HepG2 (cell line): ENCODE results near the gene CAPZB. TPM values are rescaled to one million over a fixed set of nuclear protein-coding genes. Genes with fewer than 3 reads are reported as not detected.

Experiments used
- ARID3A ChIP-seq: IDR thresholded peaks from 2 replicates; pipeline ENCODE4 v1.6.1; 2012; ENCODE audit warnings: low read depth, low read length, improper control_type of control experiment
- CCAR2 ChIP-seq: fragments of 200-400 bp; formaldehyde crosslinking; optimal IDR thresholded peaks from 2 replicates; pipeline ENCODE3; 2018; ENCODE audit warnings: low read depth, mild to moderate bottlenecking, low read length, moderate library complexity
- CEBPZ ChIP-seq: IDR thresholded peaks from 2 replicates; pipeline ENCODE4 v1.6.1; 2012; ENCODE audit warnings: low read length, improper control_type of control experiment
- DNMT3B ChIP-seq: conservative IDR thresholded peaks from 2 replicates; pipeline ENCODE4 v1.6.1; 2016; ENCODE audit warnings: missing biosample characterization, control low read depth
- KDM4B ChIP-seq: sonication (generic); formaldehyde crosslinking; IDR thresholded peaks from 2 replicates; pipeline ENCODE4 v1.4.0; 2020; ENCODE audit warnings: missing genetic modification reagents
- KDM6A ChIP-seq: IDR thresholded peaks from 2 replicates; pipeline ENCODE4 v1.6.1; 2016; ENCODE audit warnings: low read depth
- MAF1 ChIP-seq: sonication (generic); formaldehyde crosslinking; IDR thresholded peaks from 2 replicates; pipeline ENCODE4 v1.5.0; 2020; ENCODE audit warnings: missing genetic modification reagents, borderline replicate concordance
- MED1 ChIP-seq: sonication (generic); formaldehyde crosslinking; IDR thresholded peaks from 2 replicates; pipeline ENCODE4 v1.4.0; 2020; ENCODE audit warnings: missing genetic modification reagents
- POLR2A ChIP-seq, 2 experiments: IDR thresholded peaks; 2 replicates each; pipeline ENCODE4 v1.6.1; 2011; ENCODE audit warnings: low read depth in 2 of 2, low read length in 2 of 2, mild to moderate bottlenecking in 1 of 2, moderate library complexity in 1 of 2; ENCODE audit not compliant: insufficient read depth in 1 of 2
- PRDM15 ChIP-seq: sonication (generic); formaldehyde crosslinking; IDR thresholded peaks from 2 replicates; pipeline ENCODE4 v1.4.0; 2020; ENCODE audit warnings: missing genetic modification reagents
- RBAK ChIP-seq: sonication (generic); formaldehyde crosslinking; IDR thresholded peaks from 2 replicates; pipeline ENCODE4 v1.5.1; 2020; ENCODE audit warnings: mild to moderate bottlenecking, missing genetic modification reagents
- RORA ChIP-seq: sonication (generic); formaldehyde crosslinking; IDR thresholded peaks from 2 replicates; pipeline ENCODE4 v1.5.0; 2020; ENCODE audit warnings: mild to moderate bottlenecking, missing genetic modification reagents, moderate library complexity
- SIX1 ChIP-seq: sonication (generic); formaldehyde crosslinking; IDR thresholded peaks from 2 replicates; pipeline ENCODE4 v1.4.0; 2020; ENCODE audit warnings: missing genetic modification reagents, borderline replicate concordance
- TBX2 ChIP-seq: sonication (generic); formaldehyde crosslinking; IDR thresholded peaks from 2 replicates; pipeline ENCODE4 v1.5.0; 2020; ENCODE audit warnings: missing genetic modification reagents, mild to moderate bottlenecking, borderline replicate concordance
- TMF1 ChIP-seq: sonication (generic); formaldehyde crosslinking; IDR thresholded peaks from 2 replicates; pipeline ENCODE4 v1.8.1; 2022; ENCODE audit warnings: low read depth, missing genetic modification reagents
- TSC22D2 ChIP-seq: sonication (generic); formaldehyde crosslinking; IDR thresholded peaks from 2 replicates; pipeline ENCODE4 v1.5.1; 2020; ENCODE audit warnings: missing genetic modification reagents, mild to moderate bottlenecking, borderline replicate concordance
- ZNF101 ChIP-seq: sonication (generic); formaldehyde crosslinking; IDR thresholded peaks from 2 replicates; pipeline ENCODE4 v1.4.0; 2020; ENCODE audit warnings: mild to moderate bottlenecking, low read depth, missing genetic modification reagents, borderline replicate concordance
- ZNF230 ChIP-seq: sonication (generic); formaldehyde crosslinking; IDR thresholded peaks from 2 replicates; pipeline ENCODE4 v1.4.0; 2020; ENCODE audit warnings: mild to moderate bottlenecking, missing genetic modification reagents
- ZNF354B ChIP-seq: sonication (generic); formaldehyde crosslinking; IDR thresholded peaks from 2 replicates; pipeline ENCODE4 v1.8.0; 2022; ENCODE audit warnings: mild to moderate bottlenecking, missing genetic modification reagents
- ZNF468 ChIP-seq: sonication (generic); formaldehyde crosslinking; IDR thresholded peaks from 2 replicates; pipeline ENCODE4 v1.8.0; 2022; ENCODE audit warnings: mild to moderate bottlenecking, moderate library complexity, missing genetic modification reagents
- ZNF878 ChIP-seq: sonication (generic); formaldehyde crosslinking; IDR thresholded peaks from 2 replicates; pipeline ENCODE4 v1.8.1; 2023; ENCODE audit warnings: mild to moderate bottlenecking, missing genetic modification reagents, moderate library complexity
- ZSCAN29 ChIP-seq: sonication (generic); formaldehyde crosslinking; conservative IDR thresholded peaks from 2 replicates; pipeline ENCODE4 v1.4.0; 2020; ENCODE audit warnings: mild to moderate bottlenecking, missing genetic modification reagents
- polyA plus RNA-seq, 8 experiments: library from polyadenylated mRNA; depleted of rRNA in 3 of 8; stranded (reverse) in 7 of 8; unstranded in 1 of 8; fragments of >200 nt; fragmentation: Illumina TruSeq in 4 of 8; extraction: Trizol in 4 of 8; gene quantifications; 2 replicates each; pipeline versions ENCODE4 v1.2.1 to v1.2.3, GENCODE V29; 2011 to 2016; ENCODE audit warnings: low read depth in 4 of 8, missing spikeins in 1 of 8, mixed read lengths in 1 of 8; ENCODE audit not compliant: insufficient read depth in 1 of 8
- total RNA-seq, 5 experiments: library from RNA; depleted of rRNA; stranded (reverse); fragments of >200 nt; fragmentation: Illumina TruSeq; extraction: Trizol; gene quantifications; 2 replicates each; pipeline ENCODE4 v1.2.3, GENCODE V29; 2016; ENCODE audit warnings: low read depth in 1 of 5

CAPZB gene
- total and polyA plus RNA-seq, 2 of the 13 experiments (the other 11 are each of a cell fraction or from before 2014, with no cell fraction given): 58.9 to 76.9 TPM

GRCh38 chr1:19430121-19431068 lies 54.9 kb downstream of the CAPZB start (continued):
- no peak for TF ChIP-seq PRDM15 (CRISPR knock-in tag)
- TF ChIP-seq ZNF230 (CRISPR knock-in tag): no peak
- no peak for TF ChIP-seq ZNF101 (CRISPR knock-in tag)
- peak; percentile 95 for TF ChIP-seq ZSCAN29 (CRISPR knock-in tag)
- TF ChIP-seq ARID3A: no peak; the same call in 1 of the 2 replicates
- TF ChIP-seq DNMT3B: no peak
- TF ChIP-seq TSC22D2 (CRISPR knock-in tag): no peak
- TF ChIP-seq RORA (CRISPR knock-in tag): no peak
- no peak for TF ChIP-seq RBAK (CRISPR knock-in tag)
- no peak for TF ChIP-seq SIX1 (CRISPR knock-in tag)
- peak; percentile 45; the same call in 1 of the 2 replicates for TF ChIP-seq MED1 (CRISPR knock-in tag)
- no peak for TF ChIP-seq ZNF878 (CRISPR knock-in tag)
- no peak for TF ChIP-seq ZNF354B (CRISPR knock-in tag)
- no peak for TF ChIP-seq POLR2A (IDR thresholded peaks at IDR 0.05; ENCODE audit: insufficient read depth in 1 of 2, low read depth in 2 of 2, low read length in 2 of 2)
- TF ChIP-seq ZNF468 (CRISPR knock-in tag): no peak
- no peak for TF ChIP-seq TMF1 (CRISPR knock-in tag)
- TF ChIP-seq MAF1 (CRISPR knock-in tag): no peak
- peak; percentile 77 for TF ChIP-seq TBX2 (CRISPR knock-in tag)
- no peak for TF ChIP-seq CEBPZ
- no peak for TF ChIP-seq CCAR2
- TF ChIP-seq KDM4B (CRISPR knock-in tag): no peak
- no peak for TF ChIP-seq KDM6A (CRISPR knock-in tag)
